Smooth muscle cell (in vitro differentiated cells): Measurements from ENCODE around the gene LDB2. TPM values are rescaled to one million over a fixed set of nuclear protein-coding genes. Genes with fewer than 3 reads are reported as not detected.
A peak's percentile ranks its signal among the peaks of the same experiment; 100 is the strongest.

Experiments used
- DNase-seq: peaks from one replicate; lab custom pipeline; 2025; ENCODE audit not compliant: unreplicated experiment; lab: John Stamatoyannopoulos, UW
- H2AFZ ChIP-seq: fragments of 200-600 bp; sonication (generic); 2 replicates; pipeline ENCODE4 v1.6.0; 2016; ENCODE audit warnings: antibody characterized with exemption, low read depth, mild to moderate bottlenecking
- H3F3A ChIP-seq: fragments of 200-600 bp; sonication (generic); 2 replicates; pipeline ENCODE4 v1.6.0; 2017; ENCODE audit warnings: antibody characterized with exemption, low read depth
- H3K27ac ChIP-seq: fragments of 200-600 bp; sonication (generic); 2 replicates; pipeline ENCODE4 v1.5.1; 2016; ENCODE audit warnings: low read depth, mild to moderate bottlenecking
- H3K27me3 ChIP-seq: fragments of 200-600 bp; sonication (generic); 2 replicates; pipeline ENCODE4 v1.6.1; 2016; ENCODE audit warnings: low read depth, mild to moderate bottlenecking
- H3K36me3 ChIP-seq: fragments of 200-600 bp; sonication (generic); 2 replicates; pipeline ENCODE4 v1.5.1; 2016; ENCODE audit warnings: low read depth
- H3K4me1 ChIP-seq: fragments of 200-600 bp; sonication (generic); 2 replicates; pipeline ENCODE4 v1.5.1; 2016; ENCODE audit warnings: low read depth
- H3K4me2 ChIP-seq: fragments of 200-600 bp; sonication (generic); 2 replicates; pipeline ENCODE4 v1.6.0; 2016; ENCODE audit warnings: mild to moderate bottlenecking
- H3K4me3 ChIP-seq: fragments of 200-600 bp; sonication (generic); 2 replicates; pipeline ENCODE4 v1.5.1; 2016; ENCODE audit warnings: mild to moderate bottlenecking
- H3K79me2 ChIP-seq: fragments of 200-600 bp; sonication (generic); 2 replicates; pipeline ENCODE4 v1.6.0; 2016; ENCODE audit warnings: low read depth, mild to moderate bottlenecking
- H3K9ac ChIP-seq: fragments of 200-600 bp; sonication (generic); 2 replicates; pipeline ENCODE4 v1.6.0; 2016; ENCODE audit warnings: low read depth
- H3K9me3 ChIP-seq: fragments of 200-600 bp; sonication (generic); replicated peaks from 2 replicates; pipeline ENCODE4 v1.5.1; 2016; ENCODE audit warnings: low read depth
- H4K20me1 ChIP-seq: fragments of 200-600 bp; sonication (generic); 2 replicates; pipeline ENCODE4 v1.6.0; 2016; ENCODE audit warnings: low read depth
- WGBS: methylation state at CpG from one replicate; pipeline ENCODE4 v1.1.7; 2016; ENCODE audit warnings: low lambda C conversion rate; 5-methylcytosine and 5-hydroxymethylcytosine counted together
- polyA plus RNA-seq: library from polyadenylated mRNA; unstranded; fragments of >200 nt; fragmentation: Nextera tagmentation; extraction: Ambion mirVana; gene quantifications from 2 replicates; pipeline ENCODE4 v1.2.1, GENCODE V29; 2016
- total RNA-seq: library from RNA; depleted of rRNA; stranded (reverse); fragments of >200 nt; gene quantifications from 2 replicates; pipeline ENCODE4 v1.2.3, GENCODE V29; 2014
- TF ChIP-seq, protein P1 (sequence below): fragments of 200-600 bp; sonication (generic); IDR thresholded peaks from 2 replicates; pipeline ENCODE4 v1.5.1; 2017; ENCODE audit warnings: borderline replicate concordance, mild to moderate bottlenecking, antibody characterized with exemption; ENCODE audit not compliant: insufficient read depth, poor library complexity, severe bottlenecking

LDB2 gene
- total and polyA plus RNA-seq, 2 experiments from 2014 or later = 30.6 to 61.5 TPM

- Histone ChIP-seq H3K9me3 (no peaks in the 10 kb centered on the region), H3K27me3 (no peaks in the 10 kb centered on the region), H3F3A (peaks cover 2% of the 10 kb centered on the region), H3K27ac (peak overlapping the region; percentile 78), H3K36me3 (no peaks in the 10 kb centered on the region), H2AFZ (peak overlapping the region; percentile 14), H3K79me2 (no peaks in the 10 kb centered on the region), H3K4me2 (peak overlapping the region; percentile 35), H3K9ac (no peak overlapping the region), H4K20me1 (no peaks in the 10 kb centered on the region), H3K4me3 (no peak overlapping the region), H3K4me1 (no peaks in the 10 kb centered on the region)
- TF ChIP-seq, protein P1, sequence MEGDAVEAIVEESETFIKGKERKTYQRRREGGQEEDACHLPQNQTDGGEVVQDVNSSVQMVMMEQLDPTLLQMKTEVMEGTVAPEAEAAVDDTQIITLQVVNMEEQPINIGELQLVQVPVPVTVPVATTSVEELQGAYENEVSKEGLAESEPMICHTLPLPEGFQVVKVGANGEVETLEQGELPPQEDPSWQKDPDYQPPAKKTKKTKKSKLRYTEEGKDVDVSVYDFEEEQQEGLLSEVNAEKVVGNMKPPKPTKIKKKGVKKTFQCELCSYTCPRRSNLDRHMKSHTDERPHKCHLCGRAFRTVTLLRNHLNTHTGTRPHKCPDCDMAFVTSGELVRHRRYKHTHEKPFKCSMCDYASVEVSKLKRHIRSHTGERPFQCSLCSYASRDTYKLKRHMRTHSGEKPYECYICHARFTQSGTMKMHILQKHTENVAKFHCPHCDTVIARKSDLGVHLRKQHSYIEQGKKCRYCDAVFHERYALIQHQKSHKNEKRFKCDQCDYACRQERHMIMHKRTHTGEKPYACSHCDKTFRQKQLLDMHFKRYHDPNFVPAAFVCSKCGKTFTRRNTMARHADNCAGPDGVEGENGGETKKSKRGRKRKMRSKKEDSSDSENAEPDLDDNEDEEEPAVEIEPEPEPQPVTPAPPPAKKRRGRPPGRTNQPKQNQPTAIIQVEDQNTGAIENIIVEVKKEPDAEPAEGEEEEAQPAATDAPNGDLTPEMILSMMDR = no peak
- no peak for DNase-seq
- WGBS = 24% methylated on average over 5 of the region's 5 CpGs
Observed at GRCh38 chr4:16759931-16760582, 138.4 kb downstream of the LDB2 start.

DNA sequence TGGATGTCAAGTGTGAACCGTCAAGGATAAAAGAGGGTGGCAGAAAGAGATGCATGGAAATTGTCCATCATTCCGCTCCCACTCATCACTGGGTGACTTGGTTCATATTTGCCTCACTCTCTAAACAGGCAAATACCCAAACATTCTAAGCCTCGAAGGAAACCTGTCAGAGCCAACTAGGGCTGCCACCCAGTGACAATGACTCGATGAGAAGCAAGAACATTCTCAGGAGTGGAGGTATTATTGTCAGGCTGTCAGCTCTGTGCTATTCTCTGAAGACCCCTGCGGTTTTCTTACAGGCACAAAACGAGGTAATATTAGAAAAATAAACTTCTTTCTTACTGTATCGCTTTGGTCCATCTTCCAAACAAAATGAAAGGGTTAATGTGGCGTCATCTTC is 139.6 kb downstream of the LDB2 start:
- Histone ChIP-seq H3K27ac (no peak overlapping the region), H3K27me3 (no peaks in the 10 kb centered on the region), H3K79me2 (no peaks in the 10 kb centered on the region), H3K9me3 (no peaks in the 10 kb centered on the region), H2AFZ (no peak overlapping the region), H3K4me2 (no peak overlapping the region), H3K9ac (no peak overlapping the region), H3K4me1 (no peaks in the 10 kb centered on the region), H3K36me3 (no peaks in the 10 kb centered on the region), H4K20me1 (no peaks in the 10 kb centered on the region), H3F3A (no peaks in the 10 kb centered on the region), H3K4me3 (no peak overlapping the region)
- no peak for DNase-seq
- TF ChIP-seq, protein P1 = no peak
- 73% methylated on average over 8 of the region's 8 CpGs for WGBS

- Histone ChIP-seq H3K27me3 (no peaks in the 10 kb centered on the region), H3K36me3 (no peaks in the 10 kb centered on the region), H3K9ac (no peak overlapping the region), H3K4me2 (no peak overlapping the region), H2AFZ (no peak overlapping the region), H3K9me3 (no peaks in the 10 kb centered on the region), H3K27ac (no peak overlapping the region), H3K4me1 (no peaks in the 10 kb centered on the region), H3F3A (no peaks in the 10 kb centered on the region), H3K79me2 (no peaks in the 10 kb centered on the region), H3K4me3 (no peak overlapping the region), H4K20me1 (no peaks in the 10 kb centered on the region)
- DNase-seq = no peak
- 65% methylated on average over 2 of the region's 2 CpGs for WGBS
- TF ChIP-seq, protein P1 = no peak
Observed at GRCh38 chr4:16758255-16758654, 140.2 kb downstream of the LDB2 start.

DNA sequence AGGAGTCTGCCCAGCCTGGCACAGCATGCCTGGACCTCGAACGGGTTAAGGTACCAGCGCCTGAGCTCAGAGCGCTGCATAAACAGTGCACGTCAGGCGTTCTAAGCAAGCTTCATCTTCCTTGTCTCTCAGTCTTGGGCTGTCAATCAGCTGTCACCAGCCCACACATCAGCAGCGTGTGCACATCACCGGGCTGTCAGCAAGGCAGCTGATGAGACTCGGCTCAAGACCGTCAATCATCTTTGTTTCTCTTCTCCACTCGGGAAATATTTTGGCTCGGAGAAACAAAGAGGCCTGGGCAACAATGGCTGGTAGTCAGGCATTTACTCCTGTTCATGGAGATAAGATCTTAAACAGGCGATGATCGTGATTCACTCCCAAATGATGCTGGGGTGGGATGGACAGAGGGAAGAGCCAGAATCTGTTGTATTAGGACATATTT is 141.3 kb downstream of the LDB2 start:
- Histone ChIP-seq H3K36me3 (no peaks in the 10 kb centered on the region), H3K4me2 (no peak overlapping the region), H3K9ac (no peak overlapping the region), H3K27ac (no peak overlapping the region), H2AFZ (no peak overlapping the region), H3K27me3 (no peaks in the 10 kb centered on the region), H4K20me1 (no peaks in the 10 kb centered on the region), H3F3A (no peaks in the 10 kb centered on the region), H3K79me2 (no peaks in the 10 kb centered on the region), H3K9me3 (no peaks in the 10 kb centered on the region), H3K4me3 (no peak overlapping the region), H3K4me1 (no peaks in the 10 kb centered on the region)
- TF ChIP-seq, protein P1 = no peak
- DNase-seq = no peak
- 78% methylated on average over 14 of the region's 14 CpGs for WGBS
